NCI-H1930 (cell line): ENCODE data around the gene TRAPPC13.
"Not testable (repeated sequence)": the region's sequence is repeated elsewhere in the genome, so short reads cannot be mapped to it uniquely, and the experiment has no call there.

Source experiments
- DNase-seq, 2 experiments: peaks; one replicate each; lab custom pipeline; 2025; lab: John Stamatoyannopoulos, UW

Gene TRAPPC13, protein sequence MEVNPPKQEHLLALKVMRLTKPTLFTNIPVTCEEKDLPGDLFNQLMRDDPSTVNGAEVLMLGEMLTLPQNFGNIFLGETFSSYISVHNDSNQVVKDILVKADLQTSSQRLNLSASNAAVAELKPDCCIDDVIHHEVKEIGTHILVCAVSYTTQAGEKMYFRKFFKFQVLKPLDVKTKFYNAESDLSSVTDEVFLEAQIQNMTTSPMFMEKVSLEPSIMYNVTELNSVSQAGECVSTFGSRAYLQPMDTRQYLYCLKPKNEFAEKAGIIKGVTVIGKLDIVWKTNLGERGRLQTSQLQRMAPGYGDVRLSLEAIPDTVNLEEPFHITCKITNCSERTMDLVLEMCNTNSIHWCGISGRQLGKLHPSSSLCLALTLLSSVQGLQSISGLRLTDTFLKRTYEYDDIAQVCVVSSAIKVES

DNA sequence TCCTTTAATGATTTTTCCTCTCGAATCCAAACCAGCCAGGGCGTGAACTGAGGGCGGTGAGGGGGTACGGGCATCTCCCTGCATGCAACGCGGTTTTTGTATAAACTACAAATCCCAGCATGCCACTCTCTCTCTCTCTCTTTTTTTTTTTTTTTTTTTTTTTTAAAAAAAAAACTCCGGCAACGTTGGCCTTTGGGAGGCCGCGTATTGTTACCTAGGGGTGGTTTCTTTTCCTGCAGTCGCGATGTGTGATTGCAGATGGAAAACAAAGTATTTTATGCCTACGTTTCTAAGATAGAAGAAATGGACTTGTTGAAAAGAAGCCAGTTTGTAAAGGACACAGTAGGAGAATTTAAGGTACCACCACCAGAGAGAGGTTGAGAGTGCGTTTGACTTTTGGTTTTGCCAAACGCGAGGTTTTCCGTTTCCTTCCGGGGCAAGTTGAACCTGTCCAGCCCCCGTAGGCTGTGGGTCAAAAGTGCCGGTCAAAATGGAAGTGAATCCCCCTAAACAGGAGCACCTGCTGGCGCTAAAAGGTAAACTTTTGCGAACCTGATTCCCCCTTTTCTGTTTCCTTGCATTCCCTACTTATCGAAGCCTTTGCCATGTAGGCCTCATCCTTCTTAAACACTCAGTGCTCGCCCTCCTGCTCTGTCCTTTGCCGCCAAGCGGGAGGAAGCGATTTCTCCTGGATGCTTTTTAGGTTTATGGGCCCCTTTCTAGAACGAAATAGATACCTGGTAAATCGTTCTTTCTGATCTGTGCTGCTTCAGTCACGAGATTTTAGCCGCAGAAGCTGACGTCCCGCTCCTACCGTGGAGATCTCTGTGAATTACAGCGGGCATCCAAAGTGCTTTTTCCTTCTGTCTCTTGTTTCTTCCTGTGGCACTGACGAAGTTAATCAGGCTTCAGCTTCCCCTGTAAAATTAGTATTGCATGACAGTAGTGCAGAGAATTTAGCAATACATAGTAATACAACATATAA lies at the start of gene TRAPPC13, which contains the start of gene SHLD3:
TSS of gene TRAPPC13 (plus strand) at position 457 of the 985 bp plus-strand sequence. CDS start at position 491, 34 bp downstream.
TSS of gene SHLD3 (plus strand) at position 457 of the 985 bp plus-strand sequence. CDS start 4,561 bp downstream, outside the sequence.
- peak; percentile 72 to 85 for DNase-seq

DNA sequence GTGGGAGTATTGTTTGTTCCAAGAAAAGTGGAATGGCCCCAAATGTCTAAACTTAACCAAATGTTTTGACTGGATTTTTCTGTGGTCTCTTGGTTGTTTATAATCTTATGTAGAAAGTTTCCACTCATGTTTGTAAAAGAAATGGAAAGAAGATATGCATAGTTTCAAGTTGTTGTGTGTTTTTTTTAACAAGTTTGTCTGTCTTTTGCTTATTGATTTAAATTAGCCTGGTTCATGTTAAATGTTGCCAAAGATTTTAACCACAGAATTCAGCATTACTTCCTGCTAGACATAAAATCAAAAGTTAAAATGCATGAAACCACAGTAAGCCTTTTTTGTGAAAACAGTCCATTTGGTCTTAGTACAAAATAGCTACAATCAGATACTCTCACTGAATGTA lies 47.7 kb upstream of the TRAPPC13 start:
- DNase-seq, result no peak

DNA sequence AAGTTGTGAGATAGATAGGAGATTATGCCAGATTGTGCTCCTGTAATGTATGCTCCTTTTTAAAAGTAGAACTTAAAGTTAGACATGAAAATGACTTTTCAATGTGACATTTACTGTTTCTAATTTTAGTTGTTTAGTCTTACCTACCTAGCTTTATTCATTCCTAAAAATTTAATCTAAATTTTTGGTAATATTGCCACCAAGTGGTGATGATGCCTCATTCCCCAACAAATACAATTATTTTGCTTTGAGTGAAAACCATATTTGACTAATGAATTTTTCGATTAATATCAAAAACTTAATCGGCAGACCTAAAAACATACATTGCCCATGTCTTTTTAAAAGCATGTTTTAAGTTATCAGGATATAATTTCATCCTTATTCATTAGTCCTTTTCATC lies 36.1 kb upstream of the TRAPPC13 start:
- DNase-seq, result no peak

DNA sequence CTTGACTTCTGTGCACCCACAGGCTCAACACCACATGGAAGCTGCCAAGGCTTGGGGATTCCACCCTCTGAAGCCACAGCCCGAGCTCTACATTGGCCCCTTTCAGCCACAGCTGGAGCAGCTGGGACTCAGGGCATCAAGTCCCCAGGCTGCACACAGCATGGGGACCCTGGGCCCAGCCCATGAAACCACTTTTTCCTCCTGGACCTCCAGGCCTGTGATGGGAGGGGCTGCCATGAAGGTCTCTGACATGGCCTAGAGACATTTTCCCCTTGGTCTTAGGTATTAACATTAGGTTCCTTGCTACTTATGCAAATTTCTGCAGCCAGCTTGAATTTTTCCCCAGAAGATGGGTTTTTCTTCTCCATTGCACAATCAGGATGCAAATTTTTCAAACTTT lies 23.1 kb upstream of the TRAPPC13 start:
- not testable (repeated sequence) for DNase-seq

DNA sequence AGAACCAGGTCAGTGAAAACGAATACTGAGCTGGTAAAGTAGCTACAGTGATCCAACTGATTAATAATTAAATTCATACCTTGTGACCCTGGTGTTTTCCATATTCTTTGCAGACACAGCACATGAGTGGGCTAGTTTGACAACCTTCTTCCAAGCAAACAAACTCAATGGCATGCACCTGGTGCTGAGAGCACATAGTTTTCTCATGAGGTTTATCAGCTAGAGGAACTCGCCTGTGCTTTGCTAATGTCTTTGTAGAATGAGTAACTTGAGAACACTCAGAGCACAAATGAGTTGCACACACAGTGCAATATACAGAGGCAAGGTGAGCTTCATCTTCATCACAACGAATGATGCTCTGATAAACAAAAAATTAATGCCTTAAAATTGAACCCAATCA lies 13.3 kb upstream of the TRAPPC13 start:
- DNase-seq, result peak; percentile 46 to 56

DNA sequence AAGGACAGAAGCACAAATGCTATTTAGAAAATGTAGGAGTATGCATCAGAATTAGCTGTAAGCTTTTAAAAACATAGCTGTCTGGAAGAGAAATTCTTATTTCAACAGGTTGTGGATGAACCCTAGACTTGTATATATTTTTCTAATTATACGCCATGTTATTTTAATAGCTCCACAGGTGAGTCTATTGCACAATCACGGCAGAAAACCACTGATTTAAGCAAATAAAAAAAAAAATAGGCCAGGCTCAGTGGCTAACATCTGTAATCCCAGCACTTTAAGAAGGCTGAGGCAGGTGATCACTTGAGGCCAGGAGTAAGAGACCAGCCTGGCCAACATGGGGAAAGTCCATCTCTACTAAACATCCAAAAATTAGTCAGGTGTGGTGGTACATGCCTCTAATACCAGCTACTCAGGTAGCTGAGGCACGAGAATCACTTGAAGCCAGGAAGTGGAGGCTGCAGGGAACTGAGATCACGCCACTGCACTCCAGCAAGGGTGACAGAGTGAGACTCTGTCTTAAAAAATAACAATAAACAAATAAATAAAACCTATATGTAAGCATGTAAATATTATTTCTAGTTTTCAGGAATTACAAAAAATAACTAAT lies 12.4 kb upstream of the TRAPPC13 start:
- DNase-seq, result no peak

DNA sequence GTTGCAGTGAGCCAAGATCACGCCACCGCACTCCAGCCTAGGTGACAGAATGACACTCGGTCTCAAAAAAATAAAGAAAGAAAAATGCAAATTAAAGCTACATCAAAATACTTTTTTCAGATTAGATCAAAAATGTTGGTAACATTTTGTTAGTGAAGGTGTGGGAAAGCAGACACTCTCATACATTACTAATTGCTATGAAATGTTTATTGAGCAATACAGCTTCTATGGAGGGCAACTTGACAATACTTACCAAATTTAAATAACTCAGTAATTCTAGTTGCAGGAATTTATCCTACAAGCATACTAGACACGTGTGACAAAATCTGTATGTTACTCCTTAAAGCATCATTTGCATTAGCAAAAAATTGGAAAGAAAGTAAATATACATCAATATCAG lies 4.8 kb upstream of the TRAPPC13 start:
- DNase-seq, result no peak

DNA sequence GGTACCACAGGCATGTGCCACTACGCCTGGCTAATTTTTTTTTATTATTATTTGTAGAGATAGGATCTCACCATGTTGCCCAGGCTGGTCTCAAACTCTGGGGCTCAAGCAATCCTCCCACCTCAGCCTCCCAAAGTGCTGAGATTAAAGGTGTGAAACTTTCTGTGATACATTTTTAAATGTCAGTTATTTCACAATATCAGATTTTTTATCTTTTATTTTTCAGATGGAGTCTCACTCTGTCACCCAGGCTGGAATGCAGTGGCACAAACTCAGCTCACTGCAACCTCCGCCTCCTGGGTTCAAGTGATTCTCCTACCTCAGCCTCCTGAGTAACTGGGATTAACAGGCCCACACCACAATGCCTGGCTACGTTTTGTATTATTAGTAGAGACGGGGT lies 2.9 kb upstream of the TRAPPC13 start:
- not testable (repeated sequence) for DNase-seq

DNA sequence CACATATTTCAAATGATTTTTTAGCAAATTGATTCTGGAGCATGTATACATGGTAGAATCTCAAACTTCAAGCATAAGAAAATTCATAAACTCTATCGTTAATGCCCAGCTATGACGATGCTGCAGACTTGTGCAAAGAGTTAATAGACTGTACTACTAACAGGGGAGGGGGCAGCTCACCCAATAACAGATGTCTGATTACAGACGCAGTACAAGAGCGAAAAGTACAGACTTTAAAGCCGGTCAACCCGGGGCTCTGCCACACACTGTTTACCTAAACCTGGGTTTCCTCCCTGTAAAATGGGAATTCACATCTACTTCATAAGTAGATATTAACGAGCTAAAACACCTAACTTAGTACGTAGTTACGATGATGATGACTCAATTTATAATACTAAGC lies 1.3 kb upstream of the TRAPPC13 start:
- DNase-seq, result no peak

DNA sequence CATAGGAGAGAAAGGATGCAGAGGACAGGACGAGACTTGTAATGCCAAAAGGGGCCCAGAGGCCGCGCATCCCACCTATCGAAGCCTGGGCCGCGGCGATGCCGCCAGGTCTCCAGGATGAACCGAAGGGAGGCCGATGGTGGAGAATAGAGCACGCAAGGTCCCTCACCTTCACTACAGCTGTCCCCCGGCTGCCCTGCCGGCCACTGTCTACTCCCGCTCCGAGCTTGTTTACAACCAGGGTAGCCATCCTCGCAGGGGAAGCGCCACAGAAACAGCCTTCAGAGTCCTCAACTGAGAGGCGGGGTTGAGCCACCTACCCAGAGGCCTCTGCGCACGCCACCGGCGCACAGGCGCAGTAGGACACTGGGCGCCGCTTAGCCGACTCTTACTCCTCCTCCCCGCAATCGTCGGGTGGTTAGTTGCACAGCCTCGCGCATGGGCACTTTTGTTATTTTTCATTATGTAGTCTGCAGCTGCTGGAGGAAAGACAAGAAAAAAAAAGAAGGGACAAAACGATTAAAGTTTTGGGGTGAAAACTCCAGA lies 729 bp upstream of the TRAPPC13 start, which contains the start of gene TRIM23:
TSS of gene TRIM23 (minus strand) at position 309 of the 546 bp plus-strand sequence. CDS start at position 250, 59 bp downstream.
- peak; percentile 73 to 85 for DNase-seq

DNA sequence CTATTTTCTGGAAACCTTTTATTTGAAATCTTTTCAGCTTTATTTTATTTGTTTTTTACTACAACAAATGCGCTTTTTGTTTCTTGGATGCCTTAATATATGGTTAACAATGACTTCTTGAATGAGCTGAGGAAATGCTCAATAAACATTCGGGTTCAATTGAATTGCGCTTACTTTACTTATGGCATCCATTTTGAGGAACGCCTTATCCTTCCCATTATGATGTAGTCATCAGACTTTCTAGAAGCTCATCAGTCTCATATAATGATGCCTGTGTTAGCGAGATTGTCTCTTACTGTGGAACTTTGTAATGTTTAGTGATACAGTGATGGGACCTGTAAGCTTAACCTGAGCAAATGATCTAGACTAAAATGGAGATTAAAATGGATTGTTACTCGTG lies 916 bp downstream of the TRAPPC13 start:
- no peak for DNase-seq

DNA sequence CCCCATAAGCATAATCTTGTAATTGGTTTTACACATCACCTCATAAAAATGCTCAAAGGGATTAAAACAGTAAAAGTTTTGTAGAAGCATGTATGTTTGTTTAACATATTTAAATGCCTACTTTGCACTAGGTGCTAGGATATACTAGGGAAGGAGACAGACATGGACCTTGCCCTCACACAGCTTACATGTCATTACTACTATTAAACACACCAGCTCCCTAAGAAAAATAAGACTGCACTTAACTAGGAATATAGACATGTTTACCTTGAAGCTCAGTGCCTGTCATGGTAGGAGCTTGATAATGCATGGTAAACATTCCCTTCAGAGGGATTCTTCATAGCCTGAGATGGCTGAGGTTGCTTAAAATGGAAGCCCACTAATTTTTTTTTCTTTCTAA lies 6.2 kb downstream of the TRAPPC13 start:
- no peak for DNase-seq

DNA sequence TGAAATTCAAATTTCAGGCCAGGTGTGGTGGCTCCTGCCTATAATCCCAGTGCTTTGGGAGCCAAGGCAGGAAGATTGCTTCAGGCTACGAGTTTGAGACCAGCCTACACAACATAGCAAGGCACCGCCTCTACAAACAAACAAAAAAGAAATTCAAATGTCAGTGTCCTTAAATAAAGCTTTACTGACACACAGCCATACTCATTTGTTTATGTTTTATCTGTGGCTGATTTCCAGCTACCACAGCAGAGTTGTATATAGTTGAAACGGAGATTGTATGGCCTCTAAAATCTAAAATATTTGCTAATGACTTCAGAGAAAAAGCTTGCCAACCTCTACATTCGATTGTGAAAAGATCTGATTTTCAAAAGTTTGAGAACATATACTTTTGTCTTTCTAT lies 15.4 kb downstream of the TRAPPC13 start:
- DNase-seq, result no peak

DNA sequence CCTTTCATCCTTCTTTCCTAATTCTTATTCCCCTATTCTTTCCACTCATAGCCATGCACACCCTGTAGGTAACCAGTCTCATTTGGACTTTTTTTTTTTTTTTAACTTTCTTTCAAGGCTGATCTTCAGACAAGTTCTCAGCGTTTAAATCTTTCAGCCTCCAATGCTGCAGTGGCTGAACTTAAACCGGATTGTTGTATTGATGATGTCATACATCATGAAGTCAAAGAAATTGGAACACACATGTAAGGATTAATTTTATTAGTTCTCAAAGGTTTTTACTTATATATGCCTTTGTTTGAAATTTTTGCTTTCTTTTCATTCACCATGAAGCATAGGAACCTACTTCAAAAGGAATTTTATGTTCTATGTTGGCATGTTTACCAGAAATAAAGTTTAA lies 22.1 kb downstream of the TRAPPC13 start:
- DNase-seq, result no peak

DNA sequence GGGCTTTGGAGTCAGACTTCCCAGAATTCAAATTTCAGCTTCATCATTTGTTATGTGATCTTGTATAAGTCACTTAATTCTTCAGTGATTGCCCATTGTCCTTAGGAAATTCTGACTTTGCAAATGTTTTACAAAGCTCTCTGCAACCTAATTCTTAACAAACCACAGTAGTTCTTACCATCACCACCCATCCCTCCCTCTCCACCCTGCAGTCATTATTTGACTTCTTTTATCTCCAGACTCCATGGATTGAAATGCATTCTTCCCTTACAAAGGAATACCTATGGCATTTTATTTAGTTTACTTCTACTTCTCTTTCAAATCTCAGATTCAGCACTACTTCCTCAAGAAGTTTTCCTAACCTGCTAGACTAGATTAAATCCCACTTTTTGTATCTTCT lies 23.1 kb downstream of the TRAPPC13 start:
- no peak for DNase-seq

DNA sequence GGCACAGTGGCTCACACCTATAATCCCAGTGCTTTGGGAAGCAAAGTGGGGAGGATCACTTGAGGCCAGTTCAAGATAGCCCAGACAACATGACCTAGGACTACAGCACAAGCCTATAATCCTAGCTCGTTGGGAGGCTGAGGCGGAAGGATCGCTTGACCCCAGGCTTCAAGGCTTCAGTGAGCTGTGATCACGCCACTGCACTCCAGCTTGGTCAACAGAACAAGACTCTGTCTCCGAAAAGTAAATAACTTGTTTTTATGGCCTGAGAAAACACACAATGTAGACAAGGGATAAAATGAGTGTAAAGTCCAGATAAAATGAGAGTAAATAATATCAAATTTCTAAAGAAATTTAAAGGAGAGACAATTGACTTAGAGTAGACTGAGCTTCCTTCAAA lies 26.3 kb downstream of the TRAPPC13 start:
- no peak for DNase-seq

DNA sequence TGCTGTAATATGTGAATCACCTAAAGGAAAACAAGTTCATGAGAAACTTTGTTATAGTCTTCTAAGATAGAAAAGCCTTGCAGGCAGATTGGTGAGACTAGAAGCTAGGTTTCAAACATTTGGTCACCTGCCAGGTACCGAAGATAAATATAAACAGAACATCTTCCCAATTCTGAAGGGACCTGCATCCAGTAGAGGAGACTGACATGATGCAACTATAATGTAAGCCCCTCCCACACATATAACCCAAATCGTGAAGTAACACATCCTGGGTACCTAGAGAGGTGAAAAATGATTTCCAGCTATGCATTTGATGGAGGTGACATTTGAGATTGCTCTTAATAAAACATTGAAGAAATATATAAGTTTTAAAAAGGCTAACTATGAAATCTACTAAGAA lies 29.9 kb downstream of the TRAPPC13 start:
- DNase-seq, result no peak

DNA sequence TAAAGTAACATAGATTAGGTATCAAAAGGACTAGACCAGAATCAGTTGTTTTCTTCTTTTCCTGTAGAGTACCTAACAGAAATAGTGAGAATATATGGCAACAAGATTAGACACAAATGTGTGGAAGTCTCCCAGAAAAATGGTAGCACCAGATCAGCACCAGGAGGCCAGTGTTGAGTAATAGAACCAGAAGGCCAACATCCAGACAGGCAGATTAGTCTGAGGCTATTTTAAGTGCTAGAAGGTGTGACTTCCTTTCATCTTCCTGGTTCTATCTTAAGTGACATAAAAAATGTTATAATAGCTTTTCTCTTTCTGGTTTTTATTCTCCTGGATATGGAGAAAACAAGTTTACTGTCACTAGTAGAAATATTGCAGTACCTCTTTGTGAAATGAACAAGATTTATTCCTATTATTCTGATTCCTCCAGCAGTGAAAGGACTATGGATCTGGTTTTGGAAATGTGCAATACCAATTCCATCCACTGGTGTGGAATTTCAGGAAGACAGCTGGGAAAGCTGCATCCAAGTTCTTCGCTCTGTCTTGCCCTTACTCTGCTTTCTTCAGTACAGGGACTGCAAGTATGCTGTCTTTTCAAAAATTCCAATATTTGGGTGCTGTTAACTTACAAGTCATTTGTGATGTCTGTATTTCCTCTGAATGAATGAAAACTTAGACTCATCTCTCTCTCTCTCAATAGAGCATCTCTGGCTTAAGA lies 39.1 kb downstream of the TRAPPC13 start:
- no peak for DNase-seq

DNA sequence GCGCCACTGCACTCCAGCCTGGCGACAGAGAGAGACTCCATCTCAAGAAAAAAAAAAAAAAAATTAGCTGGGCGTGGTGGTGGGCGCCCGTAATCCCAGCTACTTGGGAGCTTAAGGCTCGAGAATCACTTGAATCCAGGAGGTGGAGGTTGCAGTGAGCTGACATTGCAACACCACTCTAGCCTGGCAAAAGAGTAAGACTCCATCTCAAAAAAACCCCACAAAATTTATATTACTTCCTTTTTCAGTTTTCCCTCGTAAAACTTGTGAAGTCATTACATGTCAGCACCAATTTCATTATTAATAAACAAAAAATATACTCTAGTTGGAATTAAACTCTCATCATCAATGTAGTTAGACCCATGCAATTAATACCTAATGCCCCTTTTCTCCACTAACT lies 43.9 kb downstream of the TRAPPC13 start:
- no peak for DNase-seq

DNA sequence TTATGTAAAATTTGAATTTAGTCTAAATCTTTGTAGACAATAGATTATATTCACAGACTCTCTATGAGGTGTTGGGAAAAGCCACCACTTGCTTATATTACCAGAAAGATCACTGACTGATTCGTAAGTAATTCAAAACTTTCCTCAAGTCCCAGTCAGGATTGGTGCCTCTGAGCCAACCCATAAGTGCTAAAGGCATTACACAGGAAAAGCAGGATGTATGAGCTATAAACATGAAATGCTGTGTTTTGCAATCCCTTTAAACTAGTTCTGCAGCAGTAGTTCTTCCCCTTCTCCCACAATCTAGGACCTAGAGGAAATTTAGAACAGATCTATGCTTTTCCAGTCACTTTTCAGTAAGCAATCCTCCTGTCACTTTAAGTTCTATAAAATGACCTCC lies 48.0 kb downstream of the TRAPPC13 start:
- no peak for DNase-seq

DNA sequence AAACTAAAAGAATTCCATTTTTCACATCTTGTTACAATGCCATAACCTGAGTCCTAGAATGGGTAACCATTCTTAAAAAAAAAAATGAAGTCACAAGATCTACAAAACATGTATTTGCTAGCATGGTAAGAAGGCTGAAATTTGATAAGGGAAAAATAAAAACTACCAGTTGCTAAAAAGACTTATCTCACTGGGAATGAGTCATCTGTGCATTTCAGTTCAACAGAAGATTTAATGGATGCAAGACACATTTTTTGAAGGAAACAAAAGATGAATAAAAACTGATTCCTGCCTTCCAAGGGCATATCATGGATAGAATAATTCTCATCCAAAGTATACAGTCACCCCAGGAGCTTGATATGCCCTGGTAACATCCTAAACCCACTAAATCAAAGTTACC lies 49.9 kb downstream of the TRAPPC13 start:
- DNase-seq, result no peak
